GM06990 (cell line): Measurements from ENCODE around the gene PLCB4.

Experiments used
- DNase-seq: peaks from one replicate; pipeline ENCODE4 v3.0.0-alpha.2; 2011; ENCODE audit not compliant: insufficient read length; ENCODE audit errors: extremely low read depth
- H3K27me3 ChIP-seq: replicated peaks from 2 replicates; pipeline ENCODE4 v1.6.0; 2011; ENCODE audit warnings: low read length; ENCODE audit not compliant: control insufficient read depth, insufficient read depth
- H3K36me3 ChIP-seq: 2 replicates; pipeline ENCODE4 v1.5.1; 2011; ENCODE audit warnings: low read length; ENCODE audit not compliant: control insufficient read depth, insufficient read depth
- H3K4me3 ChIP-seq: replicated peaks from 2 replicates; pipeline ENCODE4 v1.5.1; 2011; ENCODE audit warnings: low read depth, mild to moderate bottlenecking, control low read depth, low read length
- CTCF ChIP-seq: IDR thresholded peaks from 2 replicates; pipeline ENCODE4 v1.5.1; 2011; ENCODE audit warnings: low read length, control low read depth, mild to moderate bottlenecking, inconsistent platforms; ENCODE audit not compliant: insufficient read depth, poor library complexity, severe bottlenecking

Gene PLCB4

DNA sequence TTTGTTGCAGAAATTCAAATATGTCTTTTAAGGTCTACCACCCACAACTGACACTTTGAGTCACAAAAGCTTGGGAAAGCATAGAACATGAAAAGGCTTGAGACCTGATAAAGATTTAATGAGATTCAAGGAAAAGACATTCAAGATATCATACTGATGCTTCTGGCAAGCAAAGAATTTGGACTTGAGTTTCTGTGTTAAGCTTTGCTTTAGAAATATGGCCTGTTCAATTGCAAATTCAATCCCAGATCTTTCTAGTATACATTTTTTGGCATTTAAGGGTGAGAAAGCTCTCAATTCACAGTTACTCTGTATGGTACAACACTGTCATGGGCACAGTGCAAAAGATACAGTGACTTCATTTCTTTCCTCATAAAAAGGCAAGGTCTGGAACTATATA is 406.6 kb downstream of the PLCB4 start:
- DNase-seq: no peak
- no peaks in the 10 kb centered on the region for H3K27me3 ChIP-seq
- no peaks in the 10 kb centered on the region for H3K36me3 ChIP-seq
- no peak overlapping the region for H3K4me3 ChIP-seq
- no peak for TF ChIP-seq CTCF

- no peaks in the 10 kb centered on the region for H3K27me3 ChIP-seq
- no peaks in the 10 kb centered on the region for H3K36me3 ChIP-seq
- TF ChIP-seq CTCF: no peak
- DNase-seq: no peak
- H3K4me3 ChIP-seq: no peak overlapping the region
Observed at GRCh38 chr20:9476174-9476573, 407.3 kb downstream of the PLCB4 start.

GRCh38 chr20:9476637-9477036 is 407.8 kb downstream of the PLCB4 start:
- DNase-seq: no peak
- no peaks in the 10 kb centered on the region for H3K36me3 ChIP-seq
- H3K27me3 ChIP-seq: no peaks in the 10 kb centered on the region
- no peak for TF ChIP-seq CTCF
- H3K4me3 ChIP-seq: no peak overlapping the region

GRCh38 chr20:9478771-9479170 is 409.9 kb downstream of the PLCB4 start:
- DNase-seq: no peak
- H3K4me3 ChIP-seq: no peak overlapping the region
- no peaks in the 10 kb centered on the region for H3K36me3 ChIP-seq
- H3K27me3 ChIP-seq: no peaks in the 10 kb centered on the region
- no peak for TF ChIP-seq CTCF

GRCh38 chr20:9480066-9480465 is 411.2 kb downstream of the PLCB4 start:
- Histone ChIP-seq H3K36me3 (no peaks in the 10 kb centered on the region), H3K27me3 (no peaks in the 10 kb centered on the region), H3K4me3 (no peak overlapping the region)
- no peak for TF ChIP-seq CTCF
- DNase-seq: no peak

DNA sequence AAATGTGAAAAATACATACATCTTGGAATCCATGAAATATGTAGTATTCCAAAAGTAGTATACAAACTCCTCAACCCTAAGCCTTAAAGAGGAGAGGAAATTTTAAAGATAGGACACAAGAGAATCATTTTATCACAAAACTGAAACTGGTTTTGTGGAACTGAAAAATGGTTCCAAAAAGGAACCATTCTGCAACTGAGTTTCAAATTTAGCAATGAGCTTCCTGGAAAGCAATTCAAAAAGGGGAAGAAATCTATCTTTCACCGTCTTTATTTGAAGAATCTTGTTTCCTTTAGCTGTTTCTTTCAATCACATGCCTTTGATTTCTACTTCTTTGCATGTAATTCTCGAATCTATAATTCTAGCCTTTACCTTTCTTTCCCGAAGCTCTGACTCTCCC is 413.3 kb downstream of the PLCB4 start:
- DNase-seq: no peak
- H3K36me3 ChIP-seq: no peaks in the 10 kb centered on the region
- TF ChIP-seq CTCF: no peak
- H3K27me3 ChIP-seq: no peaks in the 10 kb centered on the region
- H3K4me3 ChIP-seq: no peak overlapping the region
